Neural cell (in vitro differentiated cells): ENCODE data around the gene ERBB2.

ENCODE experiments used
- CTCF ChIP-seq: fragments of 450-650 bp; IDR thresholded peaks from 2 replicates; pipeline ENCODE4 v1.5.1; 2014; ENCODE audit warnings: antibody characterized with exemption, mild to moderate bottlenecking, moderate library complexity; ENCODE audit not compliant: poor library complexity, severe bottlenecking
- EP300 ChIP-seq: fragments of 450-650 bp; conservative IDR thresholded peaks from 2 replicates; pipeline ENCODE4 v1.6.1; 2014; ENCODE audit warnings: antibody characterized with exemption, mild to moderate bottlenecking, moderate library complexity; ENCODE audit not compliant: poor library complexity, severe bottlenecking
- EZH2 ChIP-seq: fragments of 200-600, 300-800 bp; shearing (Covaris generic), sonication (generic); IDR thresholded peaks from 2 replicates; pipeline ENCODE4 v1.6.1; 2014; ENCODE audit warnings: antibody characterized with exemption, low read length, borderline replicate concordance, mild to moderate bottlenecking; ENCODE audit not compliant: insufficient read depth, poor library complexity, severe bottlenecking
- MXI1 ChIP-seq: fragments of 450-650 bp; conservative IDR thresholded peaks from 2 replicates; pipeline ENCODE4 v1.6.1; 2014; ENCODE audit warnings: antibody characterized with exemption, mild to moderate bottlenecking; ENCODE audit not compliant: poor library complexity, severe bottlenecking
- POLR2AphosphoS5 ChIP-seq: IDR thresholded peaks from 2 replicates; pipeline ENCODE4 v1.6.1; 2012
- RAD21 ChIP-seq: fragments of 450-650 bp; conservative IDR thresholded peaks from 2 replicates; pipeline ENCODE4 v1.6.1; 2014; ENCODE audit warnings: antibody characterized with exemption, mild to moderate bottlenecking, moderate library complexity
- REST ChIP-seq: IDR thresholded peaks from 2 replicates; pipeline ENCODE4 v1.6.1; 2012; ENCODE audit warnings: borderline replicate concordance
- SMC3 ChIP-seq: fragments of 450-650 bp; conservative IDR thresholded peaks from 2 replicates; pipeline ENCODE4 v1.6.1; 2014; ENCODE audit warnings: antibody characterized with exemption, mild to moderate bottlenecking, moderate library complexity; ENCODE audit not compliant: poor library complexity
- TAF1 ChIP-seq: IDR thresholded peaks from 2 replicates; pipeline ENCODE4 v1.6.1; 2012; ENCODE audit warnings: low read depth

GRCh38 chr17:39663688-39664580, 35.9 kb upstream of the ERBB2 start:
- TF ChIP-seq CTCF (no peak), REST (no peak), EZH2 (no peak), EP300 (no peak), POLR2AphosphoS5 (no peak), TAF1 (no peak), MXI1 (no peak), SMC3 (no peak), RAD21 (no peak)
